HG02870 (cell line): ENCODE data around the gene SHANK1.
"Not testable (repeated sequence)": the region's sequence is repeated elsewhere in the genome, so short reads cannot be mapped to it uniquely, and the experiment has no call there.

Experiments used
- ATAC-seq: cut with Tn5 transposase; IDR thresholded peaks from one replicate; pipeline ENCODE4 v1.9.1; 2021; ENCODE audit warnings: mild to moderate bottlenecking, moderate library complexity; ENCODE audit not compliant: unreplicated experiment

Gene SHANK1

GRCh38 chr19:50719566-50719965 is at the start of gene SHANK1:
TSS of gene SHANK1 (minus strand) at chr19:50719802. CDS start at chr19:50716919, 2,883 bp downstream.
- ATAC-seq, result no peak

- no peak for ATAC-seq
Measured at GRCh38 chr19:50768277-50768676, 48.7 kb upstream of the SHANK1 start.

- not testable (repeated sequence) for ATAC-seq
Measured at GRCh38 chr19:50767263-50767662, 47.7 kb upstream of the SHANK1 start.

GRCh38 chr19:50766746-50767145 is 47.1 kb upstream of the SHANK1 start:
- not testable (repeated sequence) for ATAC-seq

GRCh38 chr19:50764409-50764808 is 44.8 kb upstream of the SHANK1 start:
- no peak for ATAC-seq

GRCh38 chr19:50763521-50763920 is 43.9 kb upstream of the SHANK1 start:
- not testable (repeated sequence) for ATAC-seq

GRCh38 chr19:50761501-50761900 is 41.9 kb upstream of the SHANK1 start:
- ATAC-seq, result not testable (repeated sequence)

- ATAC-seq, result no peak
Measured at GRCh38 chr19:50759886-50760285, 40.3 kb upstream of the SHANK1 start.

GRCh38 chr19:50759076-50759475 is 39.5 kb upstream of the SHANK1 start:
- ATAC-seq, result not testable (repeated sequence)

GRCh38 chr19:50757624-50758023 is 38.0 kb upstream of the SHANK1 start:
- ATAC-seq, result not testable (repeated sequence)

GRCh38 chr19:50756244-50756643 is 36.6 kb upstream of the SHANK1 start:
- not testable (repeated sequence) for ATAC-seq

GRCh38 chr19:50753879-50754278 is 34.3 kb upstream of the SHANK1 start:
- no peak for ATAC-seq

GRCh38 chr19:50750010-50750409 is 30.4 kb upstream of the SHANK1 start:
- ATAC-seq, result no peak

- no peak for ATAC-seq
Measured at GRCh38 chr19:50749490-50749889, 29.9 kb upstream of the SHANK1 start.

GRCh38 chr19:50747141-50747540 is 27.5 kb upstream of the SHANK1 start:
- ATAC-seq, result not testable (repeated sequence)

- no peak for ATAC-seq
Measured at GRCh38 chr19:50745221-50745620, 25.6 kb upstream of the SHANK1 start.

GRCh38 chr19:50743537-50743936 is 23.9 kb upstream of the SHANK1 start:
- no peak for ATAC-seq

- ATAC-seq, result no peak
Measured at GRCh38 chr19:50741179-50741933, 21.8 kb upstream of the SHANK1 start.

- no peak for ATAC-seq
Measured at GRCh38 chr19:50739914-50740426, 20.4 kb upstream of the SHANK1 start.

GRCh38 chr19:50739132-50739913 is 19.7 kb upstream of the SHANK1 start:
- ATAC-seq, result no peak

GRCh38 chr19:50736338-50736737 is 16.7 kb upstream of the SHANK1 start:
- no peak for ATAC-seq

- no peak for ATAC-seq
Measured at GRCh38 chr19:50735869-50736268, 16.3 kb upstream of the SHANK1 start.
